ENCODE data around the gene MAP3K12. TPM values are rescaled to one million over a fixed set of nuclear protein-coding genes. Genes with fewer than 3 reads are reported as not detected.

MAP3K12 gene
- total and polyA plus RNA-seq, 10 of the 15 experiments (the other 5 are each of a cell fraction or from before 2014, with no cell fraction given): 0.45 to 14.9 (median 6.9) TPM

GRCh38 chr12:53466640-53467039 lies 32.6 kb downstream of the MAP3K12 start:
- Histone ChIP-seq H3K27me3 (replicated peaks in 1 of 2; ENCODE audit: control insufficient read depth in 2 of 2, insufficient read depth in 2 of 2, low read length in 1 of 2) (no peaks in the 10 kb centered on the region), H3K4me1 (ENCODE audit: control insufficient read depth, insufficient read depth, low read length) (peaks cover 4% of the 10 kb centered on the region), H3K9me3 (replicated peaks; ENCODE audit: control insufficient read depth, insufficient read depth, low read length) (no peaks in the 10 kb centered on the region), H3K9ac (ENCODE audit: control insufficient read depth, insufficient read depth, low read length) (no peak overlapping the region), H3K36me3 (ENCODE audit: control insufficient read depth in 2 of 2, insufficient read depth in 2 of 2, low read length in 1 of 2) (peaks cover 38 to 72% of the 10 kb centered on the region in 2 experiments), H3K27ac (ENCODE audit: control insufficient read depth, insufficient read depth) (no peak overlapping the region), H3K4me3 (no peak overlapping the region), H3K4me2 (ENCODE audit: control insufficient read depth, insufficient read depth) (no peak overlapping the region), H4K20me1 (ENCODE audit: control insufficient read depth, insufficient read depth) (peaks cover 10% of the 10 kb centered on the region), H2AFZ (ENCODE audit: control insufficient read depth, low read depth, low read length) (no peak overlapping the region), H3K79me2 (ENCODE audit: control insufficient read depth, insufficient read depth, low read length) (peaks cover 15% of the 10 kb centered on the region)
- intact Hi-C loops (cut with micrococcal nuclease; ENCODE audit: unreplicated experiment) (no loop called here), in situ Hi-C loops (cut with MboI) (no loop called here)
- FAIRE-seq: no peak
- SMC1A ChIA-PET (ENCODE audit: uncharacterized antibody, unreplicated experiment): interaction anchor here (1.7 kb wide), 1 partner anchor 11 kb away, joined by 4 read pairs; no protein-coding TSS in a partner anchor
- RAD21 ChIA-PET (ENCODE audit: unreplicated experiment): no interaction called here
- 71% methylated on average over 4 of the region's 4 CpGs for WGBS (ENCODE audit: insufficient coverage, insufficient replicate concordance, low lambda C conversion rate, missing lambda C conversion rate)
- POLR2A ChIA-PET: no interaction called here
- no TSS peak for BruUV-seq (replicated peaks)
- no peak for ATAC-seq
- TF ChIP-seq PBX3 (IDR thresholded peaks at IDR 0.05; ENCODE audit: insufficient replicate concordance, low read depth, low read length): no peak
- TF ChIP-seq SP1 (IDR thresholded peaks at IDR 0.05; ENCODE audit: low read depth, low read length): no peak
- no peak for TF ChIP-seq ESRRA (IDR thresholded peaks at IDR 0.05; ENCODE audit: low read length)
- TF ChIP-seq POLR2AphosphoS5 (IDR thresholded peaks at IDR 0.05; ENCODE audit: low read length): peak; percentile 40; the same call in 1 of the 2 replicates
- TF ChIP-seq CBX3 (IDR thresholded peaks at IDR 0.05; ENCODE audit: borderline replicate concordance, low read depth): no peak
- CTCF ChIA-PET: interaction anchor here (1.2 kb wide), 1 partner anchor 15 kb away, joined by 4 read pairs; no protein-coding TSS in a partner anchor
- no peak for DNase-seq (ENCODE audit: low read depth, low spot score)

GRCh38 chr12:53465679-53466078 lies 33.6 kb downstream of the MAP3K12 start:
- in situ Hi-C loops (cut with MboI) (no loop called here), intact Hi-C loops (cut with micrococcal nuclease; ENCODE audit: unreplicated experiment) (no loop called here)
- Histone ChIP-seq H3K36me3 (ENCODE audit: control insufficient read depth in 2 of 2, insufficient read depth in 2 of 2, low read length in 1 of 2) (peaks cover 41 to 77% of the 10 kb centered on the region in 2 experiments), H2AFZ (ENCODE audit: control insufficient read depth, low read depth, low read length) (no peak overlapping the region), H3K27me3 (replicated peaks in 1 of 2; ENCODE audit: control insufficient read depth in 2 of 2, insufficient read depth in 2 of 2, low read length in 1 of 2) (no peaks in the 10 kb centered on the region), H3K9ac (ENCODE audit: control insufficient read depth, insufficient read depth, low read length) (no peak overlapping the region), H3K27ac (ENCODE audit: control insufficient read depth, insufficient read depth) (no peak overlapping the region), H3K4me2 (ENCODE audit: control insufficient read depth, insufficient read depth) (no peak overlapping the region), H3K9me3 (replicated peaks; ENCODE audit: control insufficient read depth, insufficient read depth, low read length) (no peaks in the 10 kb centered on the region), H3K4me3 (no peak overlapping the region), H4K20me1 (ENCODE audit: control insufficient read depth, insufficient read depth) (peaks cover 10% of the 10 kb centered on the region), H3K4me1 (ENCODE audit: control insufficient read depth, insufficient read depth, low read length) (peaks cover 4% of the 10 kb centered on the region), H3K79me2 (ENCODE audit: control insufficient read depth, insufficient read depth, low read length) (peaks cover 21% of the 10 kb centered on the region)
- ATAC-seq: no peak
- BruUV-seq (replicated peaks): no TSS peak
- ChIA-PET POLR2A (interaction anchor here (0.8 kb wide), 1 partner anchor 10 kb away, joined by 3 read pairs; no protein-coding TSS in a partner anchor), RAD21 (ENCODE audit: unreplicated experiment) (interaction anchor here (0.9 kb wide), 1 partner anchor 48 kb away, joined by 3 read pairs; no protein-coding TSS in a partner anchor), CTCF (interaction anchor here (1.2 to 2.3 kb wide), 2 partner anchors 11 to 14 kb away, joined by 4 to 8 read pairs; no protein-coding TSS in a partner anchor), SMC1A (ENCODE audit: uncharacterized antibody, unreplicated experiment) (interaction anchor here (1.0 to 1.7 kb wide), 3 partner anchors 10 to 14 kb away, joined by 3 to 4 read pairs (median 4); no protein-coding TSS in a partner anchor)
- WGBS (ENCODE audit: insufficient coverage, insufficient replicate concordance, low lambda C conversion rate, missing lambda C conversion rate): 85% methylated on average over 2 of the region's 2 CpGs
- FAIRE-seq: no peak
- DNase-seq (ENCODE audit: low read depth, low spot score): no peak
- TF ChIP-seq TAF1 (IDR thresholded peaks at IDR 0.05; ENCODE audit: borderline replicate concordance, low read depth, low read length): no peak
- no peak for TF ChIP-seq FOXM1 (IDR thresholded peaks at IDR 0.05; ENCODE audit: low read depth, low read length)
- TF ChIP-seq TCF7 (IDR thresholded peaks at IDR 0.05; ENCODE audit: borderline replicate concordance): no peak
- no peak for TF ChIP-seq TBL1XR1 (IDR thresholded peaks at IDR 0.05; ENCODE audit: low read depth, low read length)
- no peak for TF ChIP-seq MTA2 (IDR thresholded peaks at IDR 0.05; ENCODE audit: low read depth)
- no peak for TF ChIP-seq KDM1A (IDR thresholded peaks at IDR 0.05; ENCODE audit: borderline replicate concordance)
- no peak for TF ChIP-seq CREB1 (IDR thresholded peaks at IDR 0.05; ENCODE audit: low read depth)
- no peak for TF ChIP-seq BCL3 (IDR thresholded peaks at IDR 0.05; ENCODE audit: borderline replicate concordance, insufficient read depth, low read depth, low read length, poor library complexity, severe bottlenecking)
- TF ChIP-seq ZBED1 (IDR thresholded peaks at IDR 0.05; ENCODE audit: borderline replicate concordance): no peak
- TF ChIP-seq HDGF (IDR thresholded peaks at IDR 0.05): no peak
- no peak for TF ChIP-seq ELK1 (IDR thresholded peaks at IDR 0.05; ENCODE audit: low read depth, low read length)
